Thyroid gland (tissue), 4 donors: ENCODE results near the gene KRTAP1-3. TPM values are rescaled to one million over a fixed set of nuclear protein-coding genes. Genes with fewer than 3 reads are reported as not detected.
"Not testable (repeated sequence)": the region's sequence is repeated elsewhere in the genome, so short reads cannot be mapped to it uniquely, and the experiment has no call there.

Experiments used
- DNase-seq, 2 donors: peaks; one replicate each; pipeline ENCODE4 v3.0.0-alpha.2; 2019
- H3K27ac ChIP-seq, 3 donors: fragments of 200-600 bp; sonication (generic); 1 replicate in 2 of 3; 2 replicates in 1 of 3; pipeline ENCODE4 v1.5.1; 2016 to 2019; ENCODE audit warnings: mild to moderate bottlenecking in 1 of 3, moderate library complexity in 1 of 3
- H3K27me3 ChIP-seq: fragments of 200-600 bp; sonication (generic); one replicate; pipeline ENCODE4 v1.5.1; 2019
- H3K36me3 ChIP-seq, 2 donors: fragments of 200-600 bp; sonication (generic); one replicate each; pipeline ENCODE4 v1.5.1; 2016 to 2019
- H3K4me1 ChIP-seq, 2 donors: fragments of 200-600 bp; sonication (generic); one replicate each; pipeline ENCODE4 v1.5.1; 2017 to 2019
- H3K4me3 ChIP-seq, 3 donors: fragments of 200-600 bp; sonication (generic); replicated peaks in 1 of 3; 1 replicate in 2 of 3; 2 replicates in 1 of 3; pipeline ENCODE4 v1.5.1; 2016; ENCODE audit warnings: mild to moderate bottlenecking in 1 of 3
- H3K9me3 ChIP-seq: fragments of 200-600 bp; sonication (generic); one replicate; pipeline ENCODE4 v1.5.1; 2017
- POLR2A ChIP-seq, 2 donors: fragments of 450-650 bp; IDR thresholded peaks; one replicate each; pipeline ENCODE4 v1.6.1; 2017; ENCODE audit warnings: antibody characterized with exemption in 2 of 2, mild to moderate bottlenecking in 2 of 2, moderate library complexity in 1 of 2
- WGBS, 2 donors: methylation state at CpG; one replicate each; pipeline ENCODE4 v1.1.5; 2017; 5-methylcytosine and 5-hydroxymethylcytosine counted together
- intact Hi-C: fragments of 100-400 bp; cut with DNase I; formaldehyde crosslinking; loops from one replicate; pipeline ENCODE4 v1.15.1; 2023
- total RNA-seq, 4 donors: library from RNA; depleted of rRNA; stranded (reverse); fragments of >200 nt; gene quantifications; one replicate each; pipeline ENCODE4 v1.2.3, GENCODE V29; 2016
- TF ChIP-seq, protein P1 (sequence below), 6 experiments: fragments of 200-600 bp in 3 of 6; fragments of 450-650 bp in 3 of 6; sonication (generic) in 3 of 6; IDR thresholded peaks; one replicate each; pipeline ENCODE4 v1.5.1; 2016 to 2019; ENCODE audit warnings: antibody characterized with exemption in 6 of 6, mild to moderate bottlenecking in 2 of 6, inconsistent platforms in 1 of 6, moderate library complexity in 1 of 6

Gene KRTAP1-3
- total RNA-seq, 4 donors from 2014 or later, result not detected

GRCh38 chr17:41049110-41049509 lies 14.4 kb upstream of the KRTAP1-3 start:
- Histone ChIP-seq H3K9me3 (no peaks in the 10 kb centered on the region), H3K27ac (no peak overlapping the region), H3K36me3 (no peaks in the 10 kb centered on the region), H3K4me1 (no peaks in the 10 kb centered on the region), H3K4me3 (no peak overlapping the region), H3K27me3 (no peaks in the 10 kb centered on the region)
- 16 to 22% methylated on average over 2 of the region's 2 CpGs for WGBS, 2 donors
- DNase-seq, result no peak
- intact Hi-C loops, result no loop called here
- TF ChIP-seq, protein P1, sequence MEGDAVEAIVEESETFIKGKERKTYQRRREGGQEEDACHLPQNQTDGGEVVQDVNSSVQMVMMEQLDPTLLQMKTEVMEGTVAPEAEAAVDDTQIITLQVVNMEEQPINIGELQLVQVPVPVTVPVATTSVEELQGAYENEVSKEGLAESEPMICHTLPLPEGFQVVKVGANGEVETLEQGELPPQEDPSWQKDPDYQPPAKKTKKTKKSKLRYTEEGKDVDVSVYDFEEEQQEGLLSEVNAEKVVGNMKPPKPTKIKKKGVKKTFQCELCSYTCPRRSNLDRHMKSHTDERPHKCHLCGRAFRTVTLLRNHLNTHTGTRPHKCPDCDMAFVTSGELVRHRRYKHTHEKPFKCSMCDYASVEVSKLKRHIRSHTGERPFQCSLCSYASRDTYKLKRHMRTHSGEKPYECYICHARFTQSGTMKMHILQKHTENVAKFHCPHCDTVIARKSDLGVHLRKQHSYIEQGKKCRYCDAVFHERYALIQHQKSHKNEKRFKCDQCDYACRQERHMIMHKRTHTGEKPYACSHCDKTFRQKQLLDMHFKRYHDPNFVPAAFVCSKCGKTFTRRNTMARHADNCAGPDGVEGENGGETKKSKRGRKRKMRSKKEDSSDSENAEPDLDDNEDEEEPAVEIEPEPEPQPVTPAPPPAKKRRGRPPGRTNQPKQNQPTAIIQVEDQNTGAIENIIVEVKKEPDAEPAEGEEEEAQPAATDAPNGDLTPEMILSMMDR (IDR thresholded peaks at IDR 0.05), result no peak

- no peak for DNase-seq
- Histone ChIP-seq H3K27ac (no peak overlapping the region), H3K4me1 (no peaks in the 10 kb centered on the region), H3K4me3 (no peak overlapping the region), H3K36me3 (no peaks in the 10 kb centered on the region), H3K9me3 (no peaks in the 10 kb centered on the region), H3K27me3 (no peaks in the 10 kb centered on the region)
- intact Hi-C loops, result no loop called here
- TF ChIP-seq, protein P1 (IDR thresholded peaks at IDR 0.05), result no peak
- TF ChIP-seq POLR2A (IDR thresholded peaks at IDR 0.05), result no peak
- 65 to 66% methylated on average over 7 of the region's 7 CpGs for WGBS, 2 donors
Observed at GRCh38 chr17:41048441-41048840, 13.8 kb upstream of the KRTAP1-3 start.

DNA sequence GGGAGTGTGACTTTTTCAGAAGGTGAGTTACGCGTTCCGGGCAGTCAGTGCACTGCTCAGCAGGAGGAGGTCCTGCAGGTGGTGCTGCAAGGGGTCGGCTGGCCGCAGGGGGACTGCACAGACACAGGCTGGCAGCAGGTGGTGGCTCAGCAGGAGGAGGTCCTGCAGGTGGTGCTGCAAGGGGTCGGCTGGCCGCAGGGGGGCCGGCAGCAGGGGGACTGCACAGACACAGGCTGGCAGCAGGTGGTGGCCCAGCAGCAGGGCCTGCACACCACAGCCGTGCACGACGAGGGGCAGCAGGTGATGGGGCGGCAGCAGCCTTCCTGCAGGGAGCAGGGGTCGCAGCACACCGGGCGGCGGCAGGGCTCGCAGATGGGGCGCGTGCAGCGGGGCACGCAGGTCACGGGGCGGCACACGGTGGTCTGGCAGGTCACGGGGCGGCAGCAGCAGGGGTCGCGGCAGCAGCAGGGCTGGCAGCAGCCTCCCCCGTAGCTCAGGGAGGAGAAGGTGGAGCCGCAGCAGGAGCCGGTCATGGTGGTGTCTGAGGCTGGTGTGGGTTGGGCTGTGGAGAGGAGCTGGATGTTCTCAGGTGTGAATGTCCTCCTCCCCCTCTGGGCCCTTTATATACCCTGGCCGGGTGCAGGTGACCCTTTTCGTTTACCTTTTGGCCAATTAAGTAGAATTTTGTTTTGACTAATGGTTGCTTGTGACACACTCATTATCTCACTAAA lies 12.2 kb upstream of the KRTAP1-3 start, which contains the start of gene KRTAP2-1:
TSS of gene KRTAP2-1 (minus strand) at position 582 of the 731 bp plus-strand sequence. CDS start at position 533, 49 bp downstream.
- H3K4me1 ChIP-seq, H3K27me3 ChIP-seq, H3K4me3 ChIP-seq, H3K36me3 ChIP-seq, intact Hi-C loops, H3K9me3 ChIP-seq, DNase-seq, H3K27ac ChIP-seq: not testable (repeated sequence)
- 36 to 44% methylated on average over 8 of the region's 33 CpGs for WGBS, 2 donors

GRCh38 chr17:41042953-41043352 lies 8.3 kb upstream of the KRTAP1-3 start:
- WGBS, 2 donors, result 77 to 83% methylated on average over 1 of the region's 1 CpG
- Histone ChIP-seq H3K27ac (no peak overlapping the region), H3K27me3 (no peaks in the 10 kb centered on the region), H3K4me3 (no peak overlapping the region), H3K4me1 (no peaks in the 10 kb centered on the region), H3K36me3 (no peaks in the 10 kb centered on the region), H3K9me3 (no peaks in the 10 kb centered on the region)
- intact Hi-C loops, result no loop called here
- TF ChIP-seq POLR2A (IDR thresholded peaks at IDR 0.05), result no peak
- TF ChIP-seq, protein P1 (IDR thresholded peaks at IDR 0.05), result no peak
- DNase-seq, result no peak

DNA sequence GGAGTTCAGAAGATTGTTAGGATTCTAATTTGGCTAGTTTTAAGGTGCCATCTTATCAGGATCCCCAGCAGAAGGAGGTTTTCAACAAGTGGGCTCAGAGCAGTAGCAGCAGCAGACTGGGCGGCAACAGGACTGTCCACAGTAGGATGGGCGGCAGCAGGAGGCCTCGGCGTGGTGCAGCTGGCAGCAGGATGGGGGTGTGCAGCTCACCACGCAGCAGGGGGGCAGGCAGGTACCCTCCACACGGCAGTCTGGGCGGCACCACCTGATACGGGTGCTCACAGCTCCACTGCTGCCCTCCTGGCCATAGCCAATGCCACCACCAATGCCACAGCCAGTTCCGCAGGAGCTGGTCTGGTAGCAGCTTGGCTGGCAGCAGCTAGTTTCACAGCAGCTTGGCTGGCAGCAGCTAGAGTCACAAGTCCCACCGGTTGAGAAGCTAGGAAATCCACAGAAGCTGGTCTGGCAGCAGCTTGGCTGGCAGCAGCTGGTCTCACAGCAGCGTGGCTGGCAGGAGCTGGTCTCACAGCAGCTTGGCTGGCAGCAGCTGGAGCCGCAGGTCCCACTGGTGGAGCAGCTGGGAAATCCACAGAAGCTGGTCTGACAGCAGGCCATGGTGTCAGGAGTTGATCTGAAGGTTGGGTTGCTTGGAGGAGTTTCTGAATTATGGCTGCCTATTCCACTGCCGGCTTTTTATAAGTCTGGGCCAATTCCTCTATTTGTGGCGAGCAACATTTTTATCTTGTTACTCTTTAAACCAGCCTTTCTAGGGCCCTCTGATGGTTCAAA lies 6.3 kb upstream of the KRTAP1-3 start, which contains the start of gene KRTAP1-1:
TSS of gene KRTAP1-1 (minus strand) at position 668 of the 789 bp plus-strand sequence. CDS start at position 615, 53 bp downstream.
- H3K36me3 ChIP-seq, DNase-seq, H3K9me3 ChIP-seq, H3K4me3 ChIP-seq, H3K27ac ChIP-seq, H3K4me1 ChIP-seq, H3K27me3 ChIP-seq, intact Hi-C loops: not testable (repeated sequence)
- 77 to 84% methylated on average over 3 to 12 of the region's 14 CpGs for WGBS, 2 donors

DNA sequence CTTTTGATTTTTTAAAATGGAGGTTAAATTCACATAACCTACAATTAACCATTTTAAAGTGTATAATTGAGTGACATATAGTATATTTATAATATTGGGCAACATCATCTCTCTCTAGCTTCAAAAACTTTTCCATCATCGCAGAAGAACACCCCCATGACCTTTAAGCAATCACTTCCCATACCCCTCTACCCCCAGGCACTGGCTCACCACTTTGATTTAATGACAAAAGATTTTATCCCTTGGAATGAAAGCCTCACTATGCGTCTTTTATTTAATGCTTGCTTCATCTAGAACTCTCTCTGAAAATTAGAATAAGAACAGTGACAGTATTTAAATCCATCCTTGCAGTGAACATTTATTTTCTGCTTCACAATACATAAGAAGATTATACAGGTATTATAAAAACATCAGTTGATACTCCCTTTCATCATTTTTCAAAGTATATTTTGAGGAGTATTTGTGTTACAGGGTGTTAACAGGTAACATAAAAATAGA lies 3.2 kb upstream of the KRTAP1-3 start:
- Histone ChIP-seq H3K4me1 (no peaks in the 10 kb centered on the region), H3K9me3 (no peaks in the 10 kb centered on the region), H3K36me3 (no peaks in the 10 kb centered on the region), H3K27ac (no peak overlapping the region), H3K4me3 (no peak overlapping the region), H3K27me3 (no peaks in the 10 kb centered on the region)
- intact Hi-C loops, result no loop called here
- DNase-seq, result no peak
- WGBS, 2 donors, result 80 to 83% methylated on average over 2 of the region's 2 CpGs
- TF ChIP-seq POLR2A (IDR thresholded peaks at IDR 0.05), result no peak
- TF ChIP-seq, protein P1 (IDR thresholded peaks at IDR 0.05), result no peak
